ENCODE measurements around the gene DRC7.

DNA sequence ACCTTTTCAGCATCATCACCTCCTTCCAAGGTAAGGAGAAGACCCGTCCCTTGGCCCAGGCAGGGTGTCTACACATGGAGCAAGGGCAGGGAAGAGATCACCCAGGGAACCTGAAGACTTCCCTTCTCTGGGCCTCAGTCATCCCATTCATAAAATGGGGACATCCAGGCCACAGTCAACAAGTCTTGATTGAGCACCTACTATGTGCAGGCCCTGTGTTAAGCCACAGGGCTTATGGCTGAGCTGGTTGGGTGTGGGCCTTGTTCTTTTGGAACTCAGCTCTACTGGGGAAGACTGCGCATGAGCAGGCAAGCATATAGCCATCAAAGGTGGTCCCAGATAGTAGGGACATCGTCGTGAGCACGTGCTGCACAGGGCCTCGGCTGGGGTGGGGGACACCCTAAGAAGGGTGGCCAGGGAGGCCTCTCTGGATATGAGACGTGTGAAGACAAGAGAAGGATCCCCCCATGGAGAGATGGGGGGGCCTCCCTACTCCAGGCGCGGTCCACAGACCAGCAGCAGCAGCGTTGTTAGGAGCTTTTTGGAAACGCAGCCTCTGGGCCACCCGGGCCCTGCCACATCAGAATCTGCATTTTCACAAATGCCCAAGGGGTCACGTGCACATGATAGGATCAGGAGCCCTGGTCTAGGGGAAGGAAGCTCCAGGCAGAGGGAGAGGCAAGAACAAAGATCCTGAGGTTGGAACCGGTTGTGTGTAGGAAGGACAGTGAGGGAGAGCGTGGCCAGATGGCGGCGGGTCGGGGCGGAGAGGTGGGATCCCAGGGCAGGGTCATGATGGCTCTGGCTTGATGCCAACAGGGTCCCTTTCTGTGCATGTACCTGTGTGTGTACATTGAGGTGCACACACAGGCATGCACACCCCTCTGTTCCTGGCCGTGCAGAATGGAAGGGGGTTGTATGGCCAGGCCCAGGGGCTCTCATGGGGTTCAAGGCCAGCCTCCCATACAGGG lies 32.4 kb upstream of the DRC7 start:
- TF ChIP-seq, protein P1, sequence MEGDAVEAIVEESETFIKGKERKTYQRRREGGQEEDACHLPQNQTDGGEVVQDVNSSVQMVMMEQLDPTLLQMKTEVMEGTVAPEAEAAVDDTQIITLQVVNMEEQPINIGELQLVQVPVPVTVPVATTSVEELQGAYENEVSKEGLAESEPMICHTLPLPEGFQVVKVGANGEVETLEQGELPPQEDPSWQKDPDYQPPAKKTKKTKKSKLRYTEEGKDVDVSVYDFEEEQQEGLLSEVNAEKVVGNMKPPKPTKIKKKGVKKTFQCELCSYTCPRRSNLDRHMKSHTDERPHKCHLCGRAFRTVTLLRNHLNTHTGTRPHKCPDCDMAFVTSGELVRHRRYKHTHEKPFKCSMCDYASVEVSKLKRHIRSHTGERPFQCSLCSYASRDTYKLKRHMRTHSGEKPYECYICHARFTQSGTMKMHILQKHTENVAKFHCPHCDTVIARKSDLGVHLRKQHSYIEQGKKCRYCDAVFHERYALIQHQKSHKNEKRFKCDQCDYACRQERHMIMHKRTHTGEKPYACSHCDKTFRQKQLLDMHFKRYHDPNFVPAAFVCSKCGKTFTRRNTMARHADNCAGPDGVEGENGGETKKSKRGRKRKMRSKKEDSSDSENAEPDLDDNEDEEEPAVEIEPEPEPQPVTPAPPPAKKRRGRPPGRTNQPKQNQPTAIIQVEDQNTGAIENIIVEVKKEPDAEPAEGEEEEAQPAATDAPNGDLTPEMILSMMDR (conservative IDR thresholded peaks at IDR 0.05) = no peak
- TF ChIP-seq EZH2 (IDR thresholded peaks at IDR 0.05; ENCODE audit: low read depth) = no peak
